Liver (tissue), 9 donors: Measurements from ENCODE around the gene REXO1. TPM values are rescaled to one million over a fixed set of nuclear protein-coding genes. Genes with fewer than 3 reads are reported as not detected.

Source experiments
- DNase-seq: peaks from one replicate; pipeline ENCODE4 v3.0.0-alpha.2; 2017; ENCODE audit warnings: low spot score
- H3K27ac ChIP-seq, 2 donors: one replicate each; pipeline ENCODE4 v1.7.0; 2013; ENCODE audit warnings: inconsistent platforms in 2 of 2, low read length in 2 of 2, control low read depth in 1 of 2, low read depth in 1 of 2, mild to moderate bottlenecking in 1 of 2
- H3K27me3 ChIP-seq, 4 donors: one replicate each; pipeline versions ENCODE4 v1.6.1 to v1.7.0; 2013; ENCODE audit warnings: low read length in 3 of 4, inconsistent platforms in 1 of 4, mild to moderate bottlenecking in 1 of 4, moderate library complexity in 1 of 4; ENCODE audit not compliant: control insufficient read depth in 4 of 4, insufficient read depth in 4 of 4
- H3K36me3 ChIP-seq, 4 donors: one replicate each; pipeline versions ENCODE4 v1.6.1 to v1.7.0; 2013; ENCODE audit warnings: low read length in 3 of 4, mild to moderate bottlenecking in 3 of 4, low read depth in 1 of 4, moderate library complexity in 1 of 4; ENCODE audit not compliant: control insufficient read depth in 4 of 4, insufficient read depth in 3 of 4
- H3K4me1 ChIP-seq, 4 donors: one replicate each; pipeline versions ENCODE4 v1.6.1 to v1.7.0; 2013; ENCODE audit warnings: low read length in 3 of 4, mild to moderate bottlenecking in 3 of 4, moderate library complexity in 1 of 4; ENCODE audit not compliant: control insufficient read depth in 4 of 4, insufficient read depth in 4 of 4
- H3K4me3 ChIP-seq, 3 donors: one replicate each; pipeline versions ENCODE4 v1.6.1 to v1.7.0; 2013; ENCODE audit warnings: low read length in 3 of 3, control low read depth in 1 of 3, low read depth in 1 of 3, mild to moderate bottlenecking in 1 of 3
- H3K9ac ChIP-seq, 2 donors: one replicate each; pipeline ENCODE4 v1.7.0; 2013; ENCODE audit warnings: low read length in 2 of 2, mild to moderate bottlenecking in 2 of 2, moderate library complexity in 2 of 2, control low read depth in 1 of 2, low read depth in 1 of 2
- H3K9me3 ChIP-seq, 4 donors: one replicate each; pipeline versions ENCODE4 v1.6.1 to v1.7.0; 2013; ENCODE audit warnings: low read length in 3 of 4; ENCODE audit not compliant: control insufficient read depth in 4 of 4
- CTCF ChIP-seq: fragments of 150-350 bp; IDR thresholded peaks from 2 replicates; pipeline ENCODE4 v1.5.1; 2017; ENCODE audit warnings: improper control_type of control experiment, low read depth, low read length; ENCODE audit not compliant: missing input control
- EGR1 ChIP-seq, 2 donors: IDR thresholded peaks; 2 replicates each; pipeline ENCODE4 v1.6.1; 2016 to 2018; ENCODE audit warnings: antibody characterized with exemption in 2 of 2, low read depth in 2 of 2
- FOXA1 ChIP-seq: IDR thresholded peaks from 2 replicates; pipeline ENCODE4 v1.6.1; 2016; ENCODE audit warnings: antibody characterized with exemption
- FOXA2 ChIP-seq: IDR thresholded peaks from 2 replicates; pipeline ENCODE4 v1.6.1; 2016; ENCODE audit warnings: antibody characterized with exemption
- GABPA ChIP-seq, 2 donors: IDR thresholded peaks in 1 of 2; conservative IDR thresholded peaks in 1 of 2; 2 replicates each; pipeline ENCODE4 v1.6.1; 2016; ENCODE audit warnings: antibody characterized with exemption in 2 of 2, mild to moderate bottlenecking in 1 of 2, moderate library complexity in 1 of 2
- HNF4A ChIP-seq, 2 donors: conservative IDR thresholded peaks; 2 replicates each; pipeline ENCODE4 v1.6.1; 2016; ENCODE audit warnings: antibody characterized with exemption in 2 of 2, mild to moderate bottlenecking in 2 of 2
- HNF4G ChIP-seq: IDR thresholded peaks from 2 replicates; pipeline ENCODE4 v1.6.1; 2016; ENCODE audit warnings: antibody characterized with exemption
- JUND ChIP-seq, 2 donors: IDR thresholded peaks; 2 replicates each; pipeline ENCODE4 v1.6.1; 2016; ENCODE audit warnings: antibody characterized with exemption in 2 of 2
- NR2F2 ChIP-seq: IDR thresholded peaks from 2 replicates; pipeline ENCODE4 v1.6.1; 2016; ENCODE audit warnings: antibody characterized with exemption
- RAD21 ChIP-seq, 2 donors: IDR thresholded peaks; 2 replicates each; pipeline ENCODE4 v1.6.1; 2016; ENCODE audit warnings: antibody characterized with exemption in 2 of 2, mild to moderate bottlenecking in 2 of 2
- TAF1 ChIP-seq: conservative IDR thresholded peaks from 2 replicates; pipeline ENCODE4 v1.6.1; 2016; ENCODE audit warnings: antibody characterized with exemption, mild to moderate bottlenecking
- YY1 ChIP-seq: IDR thresholded peaks from 2 replicates; pipeline ENCODE4 v1.6.1; 2016; ENCODE audit warnings: antibody characterized with exemption, mild to moderate bottlenecking
- WGBS: extraction: QIAGEN DNeasy Blood & Tissue Kit; methylation state at CpG from one replicate; pipeline ENCODE4 v1.1.7; 2013; 5-methylcytosine and 5-hydroxymethylcytosine counted together
- polyA plus RNA-seq, 2 donors: library from polyadenylated mRNA; stranded (reverse) in 1 of 2; unstranded in 1 of 2; fragments of 200-250 nt in 1 of 2; fragments of >200 nt in 1 of 2; fragmentation: Nextera tagmentation in 1 of 2; extraction: Ambion mirVana in 1 of 2; gene quantifications; one replicate each; pipeline versions ENCODE4 v1.2.1 to v1.2.3, GENCODE V29; 2013 to 2015
- total RNA-seq, 2 donors: library from RNA; depleted of rRNA; stranded (reverse); fragments of >200 nt; gene quantifications; one replicate each; pipeline ENCODE4 v1.2.3, GENCODE V29; 2014
- TF ChIP-seq, protein P1 (sequence below): IDR thresholded peaks from 2 replicates; pipeline ENCODE4 v1.6.1; 2016; ENCODE audit warnings: antibody characterized with exemption
- TF ChIP-seq, protein P2 (sequence below): IDR thresholded peaks from 2 replicates; pipeline ENCODE4 v1.6.1; 2016; ENCODE audit warnings: antibody characterized with exemption
- TF ChIP-seq, protein P3 (sequence below): IDR thresholded peaks from 2 replicates; pipeline ENCODE4 v1.6.1; 2016; ENCODE audit warnings: antibody characterized with exemption
- TF ChIP-seq, protein P4 (sequence below): IDR thresholded peaks from 2 replicates; pipeline ENCODE4 v1.6.1; 2016; ENCODE audit warnings: antibody characterized with exemption, mild to moderate bottlenecking
- donor health status: healthy.
- donor health status: healthy.
- donor health status: healthy.
- donor health status: healthy.
- donor health status: healthy.

Gene REXO1
- total and polyA plus RNA-seq, 4 donors, result 2.0 to 11.5 (median 9.2) TPM

- DNase-seq, result no peak
- no peaks in the 10 kb centered on the region for H3K9me3 ChIP-seq
- no peak overlapping the region for H3K9ac ChIP-seq
- H3K36me3 ChIP-seq, result no peaks in the 10 kb centered on the region
- TF ChIP-seq EGR1 (IDR thresholded peaks at IDR 0.05; ENCODE audit: low read depth in 2 of 2), result no peak
- H3K27ac ChIP-seq, result no peak overlapping the region
- 93% methylated on average over 22 of the region's 22 CpGs for WGBS
- no peaks in the 10 kb centered on the region for H3K27me3 ChIP-seq
- H3K4me1 ChIP-seq, result peaks cover 18 to 94% (median 81%) of the 10 kb centered on the region in 4 donors
- no peak overlapping the region for H3K4me3 ChIP-seq
These were observed 5.2 kb downstream of the REXO1 start for GRCh38 chr19:1843116-1843515.

- TF ChIP-seq, protein P1, sequence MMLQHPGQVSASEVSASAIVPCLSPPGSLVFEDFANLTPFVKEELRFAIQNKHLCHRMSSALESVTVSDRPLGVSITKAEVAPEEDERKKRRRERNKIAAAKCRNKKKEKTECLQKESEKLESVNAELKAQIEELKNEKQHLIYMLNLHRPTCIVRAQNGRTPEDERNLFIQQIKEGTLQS, result no peak
- no peak for TF ChIP-seq EGR1 (IDR thresholded peaks at IDR 0.05; ENCODE audit: low read depth in 2 of 2)
- no peak for TF ChIP-seq TAF1
- no peak for TF ChIP-seq NR2F2
- no peak for TF ChIP-seq HNF4G
- TF ChIP-seq RAD21 (IDR thresholded peaks at IDR 0.05), result no peak
- TF ChIP-seq, protein P2, sequence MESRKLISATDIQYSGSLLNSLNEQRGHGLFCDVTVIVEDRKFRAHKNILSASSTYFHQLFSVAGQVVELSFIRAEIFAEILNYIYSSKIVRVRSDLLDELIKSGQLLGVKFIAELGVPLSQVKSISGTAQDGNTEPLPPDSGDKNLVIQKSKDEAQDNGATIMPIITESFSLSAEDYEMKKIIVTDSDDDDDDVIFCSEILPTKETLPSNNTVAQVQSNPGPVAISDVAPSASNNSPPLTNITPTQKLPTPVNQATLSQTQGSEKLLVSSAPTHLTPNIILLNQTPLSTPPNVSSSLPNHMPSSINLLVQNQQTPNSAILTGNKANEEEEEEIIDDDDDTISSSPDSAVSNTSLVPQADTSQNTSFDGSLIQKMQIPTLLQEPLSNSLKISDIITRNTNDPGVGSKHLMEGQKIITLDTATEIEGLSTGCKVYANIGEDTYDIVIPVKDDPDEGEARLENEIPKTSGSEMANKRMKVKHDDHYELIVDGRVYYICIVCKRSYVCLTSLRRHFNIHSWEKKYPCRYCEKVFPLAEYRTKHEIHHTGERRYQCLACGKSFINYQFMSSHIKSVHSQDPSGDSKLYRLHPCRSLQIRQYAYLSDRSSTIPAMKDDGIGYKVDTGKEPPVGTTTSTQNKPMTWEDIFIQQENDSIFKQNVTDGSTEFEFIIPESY, result no peak
- no peak for TF ChIP-seq JUND (IDR thresholded peaks at IDR 0.05)
- no peak for TF ChIP-seq CTCF
- no peak for TF ChIP-seq GABPA (IDR thresholded peaks at IDR 0.05 in 1 of 2, conservative IDR thresholded peaks at IDR 0.05 in 1 of 2)
- no peak for TF ChIP-seq FOXA1
- TF ChIP-seq, protein P3, sequence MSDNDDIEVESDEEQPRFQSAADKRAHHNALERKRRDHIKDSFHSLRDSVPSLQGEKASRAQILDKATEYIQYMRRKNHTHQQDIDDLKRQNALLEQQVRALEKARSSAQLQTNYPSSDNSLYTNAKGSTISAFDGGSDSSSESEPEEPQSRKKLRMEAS, result no peak
- no peak for TF ChIP-seq FOXA2
- TF ChIP-seq, protein P4, sequence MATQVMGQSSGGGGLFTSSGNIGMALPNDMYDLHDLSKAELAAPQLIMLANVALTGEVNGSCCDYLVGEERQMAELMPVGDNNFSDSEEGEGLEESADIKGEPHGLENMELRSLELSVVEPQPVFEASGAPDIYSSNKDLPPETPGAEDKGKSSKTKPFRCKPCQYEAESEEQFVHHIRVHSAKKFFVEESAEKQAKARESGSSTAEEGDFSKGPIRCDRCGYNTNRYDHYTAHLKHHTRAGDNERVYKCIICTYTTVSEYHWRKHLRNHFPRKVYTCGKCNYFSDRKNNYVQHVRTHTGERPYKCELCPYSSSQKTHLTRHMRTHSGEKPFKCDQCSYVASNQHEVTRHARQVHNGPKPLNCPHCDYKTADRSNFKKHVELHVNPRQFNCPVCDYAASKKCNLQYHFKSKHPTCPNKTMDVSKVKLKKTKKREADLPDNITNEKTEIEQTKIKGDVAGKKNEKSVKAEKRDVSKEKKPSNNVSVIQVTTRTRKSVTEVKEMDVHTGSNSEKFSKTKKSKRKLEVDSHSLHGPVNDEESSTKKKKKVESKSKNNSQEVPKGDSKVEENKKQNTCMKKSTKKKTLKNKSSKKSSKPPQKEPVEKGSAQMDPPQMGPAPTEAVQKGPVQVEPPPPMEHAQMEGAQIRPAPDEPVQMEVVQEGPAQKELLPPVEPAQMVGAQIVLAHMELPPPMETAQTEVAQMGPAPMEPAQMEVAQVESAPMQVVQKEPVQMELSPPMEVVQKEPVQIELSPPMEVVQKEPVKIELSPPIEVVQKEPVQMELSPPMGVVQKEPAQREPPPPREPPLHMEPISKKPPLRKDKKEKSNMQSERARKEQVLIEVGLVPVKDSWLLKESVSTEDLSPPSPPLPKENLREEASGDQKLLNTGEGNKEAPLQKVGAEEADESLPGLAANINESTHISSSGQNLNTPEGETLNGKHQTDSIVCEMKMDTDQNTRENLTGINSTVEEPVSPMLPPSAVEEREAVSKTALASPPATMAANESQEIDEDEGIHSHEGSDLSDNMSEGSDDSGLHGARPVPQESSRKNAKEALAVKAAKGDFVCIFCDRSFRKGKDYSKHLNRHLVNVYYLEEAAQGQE, result no peak
- TF ChIP-seq YY1, result no peak
- TF ChIP-seq HNF4A (conservative IDR thresholded peaks at IDR 0.05), result no peak
- no peaks in the 10 kb centered on the region for H3K36me3 ChIP-seq
- no peak overlapping the region for H3K4me3 ChIP-seq
- H3K4me1 ChIP-seq, result peaks cover 21 to 96% (median 82%) of the 10 kb centered on the region in 4 donors
- 80% methylated on average over 35 of the region's 35 CpGs for WGBS
- H3K27me3 ChIP-seq, result no peaks in the 10 kb centered on the region
- peak overlapping the region; percentile 62 to 75 for H3K27ac ChIP-seq
- H3K9ac ChIP-seq, result no peak overlapping the region
- no peak for DNase-seq
- no peaks in the 10 kb centered on the region for H3K9me3 ChIP-seq
These were observed 6.9 kb downstream of the REXO1 start for GRCh38 chr19:1841209-1841924.
